HG03521 (cell line): ENCODE measurements around the gene LONP1.
A peak's percentile ranks its signal among the peaks of the same experiment; 100 is the strongest.
"Not testable (repeated sequence)": the region's sequence is repeated elsewhere in the genome, so short reads cannot be mapped to it uniquely, and the experiment has no call there.

Experiments used
- ATAC-seq: cut with Tn5 transposase; IDR thresholded peaks from one replicate; pipeline ENCODE4 v1.9.1; 2021; ENCODE audit warnings: mild to moderate bottlenecking, moderate library complexity; ENCODE audit not compliant: unreplicated experiment

LONP1 gene

GRCh38 chr19:5719961-5720790 is at the start of gene LONP1, which contains the start of gene CATSPERD:
Gene LONP1 (minus strand): TSS chr19:5720146. CDS start chr19:5720132, 14 bp downstream.
Gene CATSPERD (plus strand): TSS chr19:5720637. CDS start chr19:5720738, 101 bp downstream.
- ATAC-seq: peak; percentile 78

GRCh38 chr19:5767949-5768348 is 48.0 kb upstream of the LONP1 start:
- no peak for ATAC-seq

- ATAC-seq: no peak
Measured at GRCh38 chr19:5765220-5765619, 45.3 kb upstream of the LONP1 start.

- no peak for ATAC-seq
Measured at GRCh38 chr19:5762608-5763217, 42.8 kb upstream of the LONP1 start.

- no peak for ATAC-seq
Measured at GRCh38 chr19:5753743-5754142, 33.8 kb upstream of the LONP1 start.

GRCh38 chr19:5751709-5752108 is 31.8 kb upstream of the LONP1 start:
- no peak for ATAC-seq

- no peak for ATAC-seq
Measured at GRCh38 chr19:5749505-5749904, 29.6 kb upstream of the LONP1 start.

GRCh38 chr19:5748920-5749319 is 29.0 kb upstream of the LONP1 start:
- ATAC-seq: not testable (repeated sequence)

GRCh38 chr19:5744999-5745398 is 25.1 kb upstream of the LONP1 start:
- ATAC-seq: not testable (repeated sequence)

GRCh38 chr19:5743630-5744029 is 23.7 kb upstream of the LONP1 start:
- ATAC-seq: no peak

- no peak for ATAC-seq
Measured at GRCh38 chr19:5742051-5742450, 22.1 kb upstream of the LONP1 start.

GRCh38 chr19:5738423-5738822 is 18.5 kb upstream of the LONP1 start:
- no peak for ATAC-seq

- ATAC-seq: not testable (repeated sequence)
Measured at GRCh38 chr19:5733172-5733571, 13.2 kb upstream of the LONP1 start.

- no peak for ATAC-seq
Measured at GRCh38 chr19:5727453-5728050, 7.6 kb upstream of the LONP1 start.

GRCh38 chr19:5719274-5719960 is 529 bp downstream of the LONP1 start:
- no peak for ATAC-seq

- no peak for ATAC-seq
Measured at GRCh38 chr19:5718579-5719273, 1.2 kb downstream of the LONP1 start.

GRCh38 chr19:5718037-5718578 is 1.8 kb downstream of the LONP1 start:
- ATAC-seq: no peak

- ATAC-seq: no peak
Measured at GRCh38 chr19:5717215-5717935, 2.6 kb downstream of the LONP1 start.

- ATAC-seq: no peak
Measured at GRCh38 chr19:5714816-5715215, 5.1 kb downstream of the LONP1 start.

GRCh38 chr19:5713228-5713627 is 6.7 kb downstream of the LONP1 start:
- ATAC-seq: no peak
